H9 (cell line): ENCODE measurements around the gene CCDC154. TPM values are rescaled to one million over a fixed set of nuclear protein-coding genes. Genes with fewer than 3 reads are reported as not detected.

Source experiments
- DNase-seq: peaks from one replicate; pipeline ENCODE4 v3.0.0-alpha.2; 2017
- H2AFZ ChIP-seq: one replicate; pipeline ENCODE4 v1.6.1; 2013; ENCODE audit warnings: mild to moderate bottlenecking, low read length, control low read depth, moderate library complexity
- H2AK5ac ChIP-seq: 2 replicates; pipeline ENCODE4 v1.6.1; 2013; ENCODE audit warnings: low read length, control low read depth, mixed read lengths; ENCODE audit not compliant: insufficient read length
- H2BK120ac ChIP-seq: one replicate; pipeline ENCODE4 v1.6.1; 2013; ENCODE audit warnings: low read depth, mild to moderate bottlenecking, low read length, control low read depth, inconsistent platforms; ENCODE audit not compliant: poor library complexity, severe bottlenecking
- H2BK12ac ChIP-seq: 2 replicates; pipeline ENCODE4 v1.6.1; 2013; ENCODE audit warnings: low read length, control low read depth, mixed read lengths, low read depth; ENCODE audit not compliant: insufficient read length
- H2BK15ac ChIP-seq: 2 replicates; pipeline ENCODE4 v1.6.1; 2013; ENCODE audit warnings: low read depth, low read length, control low read depth
- H2BK20ac ChIP-seq: one replicate; pipeline ENCODE4 v1.6.1; 2013; ENCODE audit warnings: low read depth, mild to moderate bottlenecking, low read length, control low read depth, inconsistent platforms; ENCODE audit not compliant: poor library complexity, severe bottlenecking
- H2BK5ac ChIP-seq: 2 replicates; pipeline ENCODE4 v1.6.1; 2013; ENCODE audit warnings: low read length, control low read depth, mixed read lengths; ENCODE audit not compliant: insufficient read length
- H3K14ac ChIP-seq: 2 replicates; pipeline ENCODE4 v1.6.1; 2013; ENCODE audit warnings: low read length, control low read depth; ENCODE audit not compliant: insufficient read depth
- H3K18ac ChIP-seq: 2 replicates; pipeline ENCODE4 v1.6.1; 2013; ENCODE audit warnings: low read depth, mild to moderate bottlenecking, mixed read lengths, low read length, control low read depth; ENCODE audit not compliant: insufficient read length
- H3K23ac ChIP-seq: 2 replicates; pipeline ENCODE4 v1.6.1; 2013; ENCODE audit warnings: low read length, control low read depth, mixed read lengths, low read depth; ENCODE audit not compliant: insufficient read length
- H3K23me2 ChIP-seq: 2 replicates; pipeline ENCODE4 v1.6.1; 2013; ENCODE audit warnings: low read depth, mild to moderate bottlenecking, mixed read lengths, low read length, control low read depth; ENCODE audit not compliant: insufficient read length, poor library complexity, severe bottlenecking
- H3K27ac ChIP-seq: 2 replicates; pipeline ENCODE4 v1.5.1; 2013; ENCODE audit warnings: low read length, control low read depth, mixed read lengths, low read depth; ENCODE audit not compliant: insufficient read length
- H3K27me3 ChIP-seq: 2 replicates; pipeline ENCODE4 v1.6.1; 2013; ENCODE audit warnings: low read length, control low read depth, inconsistent platforms; ENCODE audit not compliant: insufficient read depth
- H3K4ac ChIP-seq: 2 replicates; pipeline ENCODE4 v1.6.1; 2013; ENCODE audit warnings: low read depth, mild to moderate bottlenecking, control low read depth, inconsistent platforms, low read length, moderate library complexity
- H3K4me1 ChIP-seq: 2 replicates; pipeline ENCODE4 v1.6.1; 2013; ENCODE audit warnings: low read length, control low read depth, inconsistent platforms; ENCODE audit not compliant: insufficient read depth
- H3K4me2 ChIP-seq: 2 replicates; pipeline ENCODE4 v1.6.1; 2013; ENCODE audit warnings: low read length, control low read depth, mixed read lengths; ENCODE audit not compliant: insufficient read length, insufficient read depth
- H3K56ac ChIP-seq: 2 replicates; pipeline ENCODE4 v1.6.1; 2013; ENCODE audit warnings: low read depth, mild to moderate bottlenecking, mixed read lengths, low read length, control low read depth; ENCODE audit not compliant: insufficient read length
- H3K79me1 ChIP-seq: 2 replicates; pipeline ENCODE4 v1.6.1; 2013; ENCODE audit warnings: low read depth, mild to moderate bottlenecking, moderate library complexity, low read length, control low read depth, inconsistent platforms; ENCODE audit not compliant: insufficient read depth, poor library complexity, severe bottlenecking
- H3K79me2 ChIP-seq: 2 replicates; pipeline ENCODE4 v1.6.1; 2013; ENCODE audit warnings: low read length, control low read depth, inconsistent platforms; ENCODE audit not compliant: insufficient read depth
- H3K9ac ChIP-seq: 2 replicates; pipeline ENCODE4 v1.6.1; 2013; ENCODE audit warnings: low read length, control low read depth, mixed read lengths; ENCODE audit not compliant: insufficient read length; ENCODE audit errors: extremely low read depth
- H3K9me3 ChIP-seq: one replicate; pipeline ENCODE4 v1.6.1; 2013; ENCODE audit warnings: low read depth, low read length, inconsistent platforms; ENCODE audit not compliant: control insufficient read depth
- H3T11ph ChIP-seq: one replicate; pipeline ENCODE4 v1.6.1; 2013; ENCODE audit warnings: mild to moderate bottlenecking, low read length, control low read depth, inconsistent platforms
- H4K20me1 ChIP-seq: one replicate; pipeline ENCODE4 v1.6.1; 2013; ENCODE audit not compliant: control insufficient read depth, insufficient read length, insufficient read depth
- H4K5ac ChIP-seq: 2 replicates; pipeline ENCODE4 v1.6.1; 2013; ENCODE audit warnings: low read depth, mild to moderate bottlenecking, mixed read lengths, low read length, control low read depth; ENCODE audit not compliant: insufficient read length
- H4K8ac ChIP-seq: replicated peaks from 2 replicates; pipeline ENCODE4 v1.6.1; 2013; ENCODE audit warnings: low read length, control low read depth, mixed read lengths, low read depth; ENCODE audit not compliant: insufficient read length
- H4K91ac ChIP-seq: 2 replicates; pipeline ENCODE4 v1.6.1; 2013; ENCODE audit warnings: low read depth, mild to moderate bottlenecking, moderate library complexity, mixed read lengths, low read length, control low read depth; ENCODE audit not compliant: insufficient read length
- H3K27ac Mint-ChIP-seq, 3 experiments: 2 replicates in 2 of 3; 3 replicates in 1 of 3; pipeline ENCODE4 v1.8.0; 2020 to 2021; ENCODE audit warnings: mixed read lengths in 3 of 3, mild to moderate bottlenecking in 1 of 3, moderate library complexity in 1 of 3
- H3K27me3 Mint-ChIP-seq: 2 replicates; pipeline ENCODE4 v1.8.0; 2021; ENCODE audit warnings: low read depth, mild to moderate bottlenecking, moderate library complexity, mixed read lengths
- H3K36me3 Mint-ChIP-seq, 3 experiments: 2 replicates in 2 of 3; 3 replicates in 1 of 3; pipeline ENCODE4 v1.8.0; 2020 to 2021; ENCODE audit warnings: low read depth in 3 of 3, mixed read lengths in 3 of 3; ENCODE audit not compliant: insufficient read depth in 1 of 3
- H3K4me1 Mint-ChIP-seq, 2 experiments: 2 replicates each; pipeline ENCODE4 v1.8.0; 2020; ENCODE audit warnings: mixed read lengths in 2 of 2
- H3K4me3 Mint-ChIP-seq, 2 experiments: 2 replicates in 1 of 2; 3 replicates in 1 of 2; pipeline ENCODE4 v1.8.0; 2020 to 2021; ENCODE audit warnings: mild to moderate bottlenecking in 2 of 2, mixed read lengths in 2 of 2, moderate library complexity in 1 of 2
- H3K9me3 Mint-ChIP-seq, 2 experiments: 2 replicates in 1 of 2; 3 replicates in 1 of 2; pipeline ENCODE4 v1.8.0; 2020; ENCODE audit warnings: mild to moderate bottlenecking in 2 of 2, mixed read lengths in 2 of 2, moderate library complexity in 1 of 2
- WGBS: extraction: QIAGEN DNeasy Blood & Tissue Kit; methylation state at CpG from one replicate; pipeline ENCODE4 v1.1.7; 2013; ENCODE audit warnings: missing lambda C conversion rate, low lambda C conversion rate, mixed read lengths; ENCODE audit not compliant: insufficient read length; ENCODE audit errors: extremely low coverage; 5-methylcytosine and 5-hydroxymethylcytosine counted together
- total RNA-seq: library from RNA; stranded (reverse); gene quantifications from 2 replicates; pipeline ENCODE4 v1.2.1, GENCODE V29; 2021
- TF ChIP-seq, protein P1 (sequence below): fragments of 200-600 bp; sonication (generic); conservative IDR thresholded peaks from 3 replicates; pipeline ENCODE4 v1.8.0; 2021; ENCODE audit warnings: antibody characterized with exemption, mild to moderate bottlenecking

Gene CCDC154
- total RNA-seq, 1 experiment from 2014 or later = 1.3 TPM

GRCh38 chr16:1439058-1439698 is 5.2 kb downstream of the CCDC154 start:
- no peak overlapping the region for H3K9ac ChIP-seq
- no peak overlapping the region for H3K4me3 Mint-ChIP-seq

More at GRCh38 chr16:1439058-1439698, 5.2 kb downstream of the CCDC154 start:
- Histone ChIP-seq H3K4ac (no peak overlapping the region), H2BK5ac (no peak overlapping the region), H3K4me2 (no peak overlapping the region), H3K14ac (peak overlapping the region; percentile 37; the same call in 1 of the 2 replicates), H3K27me3 (no peaks in the 10 kb centered on the region), H4K5ac (no peak overlapping the region), H3K4me1 (no peaks in the 10 kb centered on the region), H3K79me2 (no peaks in the 10 kb centered on the region), H3K23ac (no peak overlapping the region), H2BK120ac (no peak overlapping the region), H2AK5ac (no peak overlapping the region), H4K91ac (no peak overlapping the region), H2BK15ac (no peak overlapping the region), H3K27ac (no peak overlapping the region), H3K56ac (no peak overlapping the region), H2AFZ (no peak overlapping the region), H3K9me3 (no peaks in the 10 kb centered on the region), H3K23me2 (no peaks in the 10 kb centered on the region), H2BK12ac (no peak overlapping the region), H3K79me1 (no peaks in the 10 kb centered on the region), H4K20me1 (no peaks in the 10 kb centered on the region), H3K18ac (no peak overlapping the region), H2BK20ac (no peak overlapping the region), H4K8ac (no peak overlapping the region), H3T11ph (no peak overlapping the region)
- Mint-ChIP-seq H3K4me1 (no peaks in the 10 kb centered on the region; a peak in 1 of 4 replicates), H3K36me3 (no peaks in the 10 kb centered on the region), H3K27ac (no peak overlapping the region; a peak in 1 of 7 replicates), H3K9me3 (no peaks in the 10 kb centered on the region), H3K27me3 (no peaks in the 10 kb centered on the region)
- no peak for DNase-seq
- TF ChIP-seq, protein P1, sequence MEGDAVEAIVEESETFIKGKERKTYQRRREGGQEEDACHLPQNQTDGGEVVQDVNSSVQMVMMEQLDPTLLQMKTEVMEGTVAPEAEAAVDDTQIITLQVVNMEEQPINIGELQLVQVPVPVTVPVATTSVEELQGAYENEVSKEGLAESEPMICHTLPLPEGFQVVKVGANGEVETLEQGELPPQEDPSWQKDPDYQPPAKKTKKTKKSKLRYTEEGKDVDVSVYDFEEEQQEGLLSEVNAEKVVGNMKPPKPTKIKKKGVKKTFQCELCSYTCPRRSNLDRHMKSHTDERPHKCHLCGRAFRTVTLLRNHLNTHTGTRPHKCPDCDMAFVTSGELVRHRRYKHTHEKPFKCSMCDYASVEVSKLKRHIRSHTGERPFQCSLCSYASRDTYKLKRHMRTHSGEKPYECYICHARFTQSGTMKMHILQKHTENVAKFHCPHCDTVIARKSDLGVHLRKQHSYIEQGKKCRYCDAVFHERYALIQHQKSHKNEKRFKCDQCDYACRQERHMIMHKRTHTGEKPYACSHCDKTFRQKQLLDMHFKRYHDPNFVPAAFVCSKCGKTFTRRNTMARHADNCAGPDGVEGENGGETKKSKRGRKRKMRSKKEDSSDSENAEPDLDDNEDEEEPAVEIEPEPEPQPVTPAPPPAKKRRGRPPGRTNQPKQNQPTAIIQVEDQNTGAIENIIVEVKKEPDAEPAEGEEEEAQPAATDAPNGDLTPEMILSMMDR = no peak
- no CpG with 5 or more reads among the region's 27 CpGs for WGBS
